ENCODE results near the gene GCLM. TPM values are rescaled to one million over a fixed set of nuclear protein-coding genes. Genes with fewer than 3 reads are reported as not detected.

The GCLM gene
- total and polyA plus RNA-seq, 2 donors (not counting 1 experiment from before 2014, with no cell fraction given): 1.7 to 10.7 TPM

DNA sequence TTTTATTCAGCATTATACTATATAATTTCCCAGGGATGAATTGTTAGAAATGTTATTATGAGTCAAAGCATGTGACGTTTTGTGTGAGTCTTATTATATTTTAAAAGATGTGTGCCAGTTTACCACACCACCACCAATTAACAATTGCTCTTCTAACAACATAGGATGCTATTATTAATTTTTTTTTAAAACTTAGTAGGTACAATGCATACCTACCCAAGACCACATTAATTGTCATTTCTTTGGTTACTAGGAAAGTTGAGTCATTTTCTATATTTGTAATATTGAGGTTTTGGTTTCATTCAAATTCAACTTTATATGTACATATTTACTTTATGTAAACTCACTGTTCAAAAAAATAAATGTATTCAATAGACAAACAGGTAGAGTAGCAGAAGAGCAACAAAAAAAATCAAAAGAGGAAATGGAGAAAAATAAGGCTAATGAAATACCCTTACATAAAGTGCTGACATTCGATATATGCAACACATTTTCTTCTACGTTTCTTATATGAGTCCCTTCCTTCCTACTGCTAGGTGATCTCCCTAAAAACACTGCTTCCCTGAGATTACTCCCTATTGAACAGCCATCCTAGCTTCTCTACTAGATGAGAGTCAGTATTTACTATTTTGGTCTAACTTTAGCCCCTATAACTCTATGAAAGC is 9.6 kb downstream of the GCLM start:
- no peaks in the 10 kb centered on the region for H3K9me3 Mint-ChIP-seq (ENCODE audit: insufficient read depth)
- H3K27ac Mint-ChIP-seq: no peak overlapping the region
- H3K27ac ChIP-seq (ENCODE audit: low read length in 2 of 2): no peak overlapping the region
- peaks cover 0 to 5% of the 10 kb centered on the region in 2 experiments for H3K36me3 ChIP-seq (replicated peaks in 1 of 2; ENCODE audit: control extremely low read depth in 1 of 2, control insufficient read depth in 1 of 2, extremely low read depth in 1 of 2, insufficient read depth in 2 of 2, low read length in 1 of 2)
- no peak overlapping the region for H3K9ac ChIP-seq (ENCODE audit: low read length)
- ATAC-seq (ENCODE audit: low read depth) (no peak), DNase-seq (no peak)
- H3K4me3 ChIP-seq (ENCODE audit: control extremely low read depth in 1 of 5, extremely low read depth in 1 of 5, insufficient read depth in 1 of 5, low read depth in 2 of 5, low read length in 4 of 5): no peak overlapping the region
- TF ChIP-seq EZH2 (IDR thresholded peaks at IDR 0.05; ENCODE audit: borderline replicate concordance, insufficient read depth, low read depth, low read length, poor library complexity, severe bottlenecking): no peak
- TF ChIP-seq, protein P1, sequence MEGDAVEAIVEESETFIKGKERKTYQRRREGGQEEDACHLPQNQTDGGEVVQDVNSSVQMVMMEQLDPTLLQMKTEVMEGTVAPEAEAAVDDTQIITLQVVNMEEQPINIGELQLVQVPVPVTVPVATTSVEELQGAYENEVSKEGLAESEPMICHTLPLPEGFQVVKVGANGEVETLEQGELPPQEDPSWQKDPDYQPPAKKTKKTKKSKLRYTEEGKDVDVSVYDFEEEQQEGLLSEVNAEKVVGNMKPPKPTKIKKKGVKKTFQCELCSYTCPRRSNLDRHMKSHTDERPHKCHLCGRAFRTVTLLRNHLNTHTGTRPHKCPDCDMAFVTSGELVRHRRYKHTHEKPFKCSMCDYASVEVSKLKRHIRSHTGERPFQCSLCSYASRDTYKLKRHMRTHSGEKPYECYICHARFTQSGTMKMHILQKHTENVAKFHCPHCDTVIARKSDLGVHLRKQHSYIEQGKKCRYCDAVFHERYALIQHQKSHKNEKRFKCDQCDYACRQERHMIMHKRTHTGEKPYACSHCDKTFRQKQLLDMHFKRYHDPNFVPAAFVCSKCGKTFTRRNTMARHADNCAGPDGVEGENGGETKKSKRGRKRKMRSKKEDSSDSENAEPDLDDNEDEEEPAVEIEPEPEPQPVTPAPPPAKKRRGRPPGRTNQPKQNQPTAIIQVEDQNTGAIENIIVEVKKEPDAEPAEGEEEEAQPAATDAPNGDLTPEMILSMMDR (IDR thresholded peaks at IDR 0.05): no peak
- no CpG with 5 or more reads among the region's 3 CpGs for WGBS (ENCODE audit: insufficient coverage)
- no peak overlapping the region for H2AFZ ChIP-seq (ENCODE audit: insufficient read depth, low read depth, low read length, poor library complexity, severe bottlenecking)
- H3K4me2 ChIP-seq (replicated peaks; ENCODE audit: low read depth, low read length, poor library complexity, severe bottlenecking): no peak overlapping the region
- H3K27me3 ChIP-seq (replicated peaks in 1 of 4; ENCODE audit: control extremely low read depth in 1 of 4, control insufficient read depth in 3 of 4, insufficient read depth in 4 of 4, low read length in 3 of 4): no peaks in the 10 kb centered on the region
- H3K9me3 ChIP-seq (ENCODE audit: control extremely low read depth in 1 of 3, control insufficient read depth in 2 of 3, insufficient read depth in 1 of 3, low read length in 2 of 3): no peaks in the 10 kb centered on the region
- CTCF ChIA-PET: no interaction called here
- H3K4me1 Mint-ChIP-seq: peaks cover 10% of the 10 kb centered on the region
- peaks cover 2% of the 10 kb centered on the region for H3K79me2 ChIP-seq (ENCODE audit: control insufficient read depth, insufficient read depth, low read length)
- intact Hi-C loops (cut with micrococcal nuclease): loop anchor here (10.0 kb wide), 2 partner anchors 195 to 1065 kb away; partner anchors contain the start of gene RPL5
- H4K20me1 ChIP-seq (ENCODE audit: control insufficient read depth, insufficient read depth, low read length, poor library complexity, severe bottlenecking): no peaks in the 10 kb centered on the region
- H3K4me3 Mint-ChIP-seq: no peak overlapping the region
- H3K27me3 Mint-ChIP-seq: no peaks in the 10 kb centered on the region
- H3K4me1 ChIP-seq (ENCODE audit: control insufficient read depth in 2 of 2, insufficient read depth in 2 of 2, low read length in 2 of 2): peaks cover 10 to 11% of the 10 kb centered on the region in 2 donors
- POLR2A ChIA-PET: no interaction called here

DNA sequence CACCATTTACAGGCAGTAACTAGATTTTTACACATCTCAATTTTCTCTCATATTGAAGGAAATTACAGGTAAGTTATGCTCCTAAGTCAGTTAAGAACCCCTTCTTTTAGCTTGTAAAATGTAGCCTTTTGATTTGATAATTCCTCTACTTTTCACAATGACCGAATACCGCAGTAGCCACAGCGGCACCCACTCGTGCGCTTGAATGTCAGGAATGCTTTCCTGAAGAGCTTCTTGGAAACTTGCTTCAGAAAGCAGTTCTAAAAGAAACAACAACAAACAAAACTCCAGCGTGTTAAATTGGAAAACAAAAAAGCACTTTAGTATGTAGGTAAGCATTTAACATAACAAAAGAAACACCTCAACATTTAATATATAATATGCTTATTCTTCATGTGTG is 20.3 kb downstream of the GCLM start:
- no peak overlapping the region for H3K4me3 Mint-ChIP-seq

More for the DNA sequence above, 20.3 kb downstream of the GCLM start:
- DNase-seq: no peak
- Histone ChIP-seq H3K4me3 (ENCODE audit: control extremely low read depth in 1 of 5, extremely low read depth in 1 of 5, insufficient read depth in 1 of 5, low read depth in 2 of 5, low read length in 4 of 5) (no peak overlapping the region), H4K20me1 (ENCODE audit: control insufficient read depth, insufficient read depth, low read length, poor library complexity, severe bottlenecking) (no peaks in the 10 kb centered on the region), H3K79me2 (ENCODE audit: control insufficient read depth, insufficient read depth, low read length) (no peaks in the 10 kb centered on the region), H2AFZ (ENCODE audit: insufficient read depth, low read depth, low read length, poor library complexity, severe bottlenecking) (no peak overlapping the region), H3K4me2 (replicated peaks; ENCODE audit: low read depth, low read length, poor library complexity, severe bottlenecking) (no peak overlapping the region), H3K27me3 (replicated peaks in 1 of 4; ENCODE audit: control extremely low read depth in 1 of 4, control insufficient read depth in 3 of 4, insufficient read depth in 4 of 4, low read length in 3 of 4) (no peaks in the 10 kb centered on the region), H3K27ac (ENCODE audit: low read length in 2 of 2) (no peak overlapping the region), H3K4me1 (ENCODE audit: control insufficient read depth in 2 of 2, insufficient read depth in 2 of 2, low read length in 2 of 2) (no peaks in the 10 kb centered on the region), H3K9ac (ENCODE audit: low read length) (no peak overlapping the region), H3K36me3 (replicated peaks in 1 of 2; ENCODE audit: control extremely low read depth in 1 of 2, control insufficient read depth in 1 of 2, extremely low read depth in 1 of 2, insufficient read depth in 2 of 2, low read length in 1 of 2) (peaks cover 0 to 3% of the 10 kb centered on the region in 2 experiments), H3K9me3 (ENCODE audit: control extremely low read depth in 1 of 3, control insufficient read depth in 2 of 3, insufficient read depth in 1 of 3, low read length in 2 of 3) (no peaks in the 10 kb centered on the region)
- 100% methylated on average over 5 of the region's 6 CpGs for WGBS (ENCODE audit: insufficient coverage)
- ChIA-PET POLR2A (no interaction called here), CTCF (interaction anchor here (1.4 kb wide), 1 partner anchor 75 kb away, joined by 3 read pairs; no protein-coding TSS in a partner anchor)
- Mint-ChIP-seq H3K27ac (no peak overlapping the region), H3K9me3 (ENCODE audit: insufficient read depth) (no peaks in the 10 kb centered on the region), H3K4me1 (no peaks in the 10 kb centered on the region), H3K27me3 (no peaks in the 10 kb centered on the region)
- ATAC-seq (ENCODE audit: low read depth): no peak
- intact Hi-C loops (cut with micrococcal nuclease): no loop called here
- TF ChIP-seq, protein P1 (IDR thresholded peaks at IDR 0.05): no peak
- TF ChIP-seq EZH2 (IDR thresholded peaks at IDR 0.05; ENCODE audit: borderline replicate concordance, insufficient read depth, low read depth, low read length, poor library complexity, severe bottlenecking): no peak
